ENCODE data around the gene RAB33A.

DNA sequence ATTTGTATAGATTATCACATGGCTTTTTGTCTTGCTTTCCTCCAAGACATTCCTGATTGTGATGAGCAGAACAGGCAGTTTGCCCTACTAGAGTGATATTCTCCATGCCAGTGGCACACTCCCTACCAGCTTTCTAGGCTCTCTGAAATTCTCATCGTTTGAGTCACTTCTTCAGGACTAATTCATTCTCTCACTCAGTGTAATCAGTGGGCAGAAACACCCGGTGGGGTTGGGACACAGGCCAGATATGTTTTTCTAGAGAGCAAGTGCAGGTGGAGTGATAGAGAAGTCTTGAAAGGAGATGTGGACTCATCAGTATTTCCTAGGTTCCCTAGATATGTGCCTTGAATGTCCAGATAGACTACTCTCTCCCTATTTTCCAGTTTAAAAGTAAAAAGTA, 13.1 kb downstream of the RAB33A start:
- no peak for TF ChIP-seq FIP1L1 (IDR thresholded peaks at IDR 0.05; ENCODE audit: low read depth, low read length, poor library complexity, severe bottlenecking)
- TF ChIP-seq GATAD2B (IDR thresholded peaks at IDR 0.05; ENCODE audit: borderline replicate concordance), result no peak
- TF ChIP-seq HDAC3 (IDR thresholded peaks at IDR 0.05; ENCODE audit: borderline replicate concordance, partially characterized antibody), result no peak

Data from K562 (cell line).